K562 (cell line): ENCODE measurements around the gene NSF. TPM values are rescaled to one million over a fixed set of nuclear protein-coding genes. Genes with fewer than 3 reads are reported as not detected.

Source experiments
- ATF3 ChIP-seq, 2 experiments: fragments of 450-650 bp in 1 of 2; sonication (generic) in 1 of 2; formaldehyde crosslinking in 1 of 2; IDR thresholded peaks in 1 of 2; conservative IDR thresholded peaks in 1 of 2; 2 replicates each; pipeline versions ENCODE4 v1.6.1 to v1.8.1; 2016 to 2023; ENCODE audit warnings: mild to moderate bottlenecking in 2 of 2, moderate library complexity in 2 of 2, inconsistent platforms in 1 of 2, missing genetic modification reagents in 1 of 2
- ATF7 ChIP-seq: fragments of 450-650 bp; IDR thresholded peaks from 2 replicates; pipeline ENCODE4 v1.7.1; 2014; ENCODE audit warnings: mild to moderate bottlenecking, moderate library complexity
- CAMTA2 ChIP-seq: fragments of 250-450 bp; sonication (Bioruptor Pico); conservative IDR thresholded peaks from 2 replicates; pipeline ENCODE4 v1.5.1; 2022
- CBFA2T2 ChIP-seq: fragments of 450-650 bp; conservative IDR thresholded peaks from 2 replicates; pipeline ENCODE4 v1.6.1; 2017; ENCODE audit warnings: mild to moderate bottlenecking
- CBFA2T3 ChIP-seq: fragments of 450-650 bp; IDR thresholded peaks from 2 replicates; pipeline ENCODE4 v1.6.1; 2017
- EHMT2 ChIP-seq: fragments of 450-650 bp; IDR thresholded peaks from 2 replicates; pipeline ENCODE4 v1.6.1; 2018; ENCODE audit warnings: antibody characterized with exemption
- EP300 ChIP-seq: IDR thresholded peaks from 2 replicates; pipeline ENCODE4 v1.6.1; 2012; ENCODE audit warnings: low read length, improper control_type of control experiment
- GATA2 ChIP-seq: sonication (generic); formaldehyde crosslinking; IDR thresholded peaks from 2 replicates; pipeline ENCODE4 v1.4.0; 2020; ENCODE audit warnings: mild to moderate bottlenecking, missing genetic modification reagents
- JUN ChIP-seq, 2 experiments: sonication (generic) in 1 of 2; formaldehyde crosslinking in 1 of 2; IDR thresholded peaks; 2 replicates each; pipeline versions ENCODE4 v1.6.1 to v1.8.0; 2012 to 2022; ENCODE audit warnings: borderline replicate concordance in 2 of 2, mild to moderate bottlenecking in 2 of 2, improper control_type of control experiment in 1 of 2, low read depth in 1 of 2, low read length in 1 of 2, missing genetic modification reagents in 1 of 2
- KAT7 ChIP-seq: sonication (generic); formaldehyde crosslinking; IDR thresholded peaks from 2 replicates; pipeline ENCODE4 v1.8.0; 2022; ENCODE audit warnings: missing genetic modification reagents, mild to moderate bottlenecking, borderline replicate concordance
- MAX ChIP-seq: sonication (generic); formaldehyde crosslinking; IDR thresholded peaks from 2 replicates; pipeline ENCODE4 v1.9.0; 2022; ENCODE audit warnings: mild to moderate bottlenecking, missing genetic modification reagents
- MTA3 ChIP-seq: fragments of 450-650 bp; formaldehyde crosslinking; IDR thresholded peaks from 2 replicates; pipeline ENCODE4 v1.6.1; 2017; ENCODE audit warnings: mild to moderate bottlenecking, borderline replicate concordance
- TFE3 ChIP-seq: fragments of 450-650 bp; formaldehyde crosslinking; IDR thresholded peaks from 2 replicates; pipeline ENCODE4 v1.4.0; 2020; ENCODE audit warnings: mild to moderate bottlenecking, mixed read lengths
- UBTF ChIP-seq, 2 experiments: IDR thresholded peaks; 2 replicates each; pipeline ENCODE4 v1.6.1; 2012; ENCODE audit warnings: improper control_type of control experiment in 2 of 2, low read depth in 2 of 2, low read length in 2 of 2, borderline replicate concordance in 1 of 2
- polyA plus RNA-seq, 8 experiments: library from polyadenylated mRNA; depleted of rRNA in 4 of 8; stranded (reverse) in 5 of 8; unstranded in 3 of 8; fragments of >200 nt; fragmentation: Nextera tagmentation in 2 of 8; fragmentation: Illumina TruSeq in 1 of 8; extraction: Ambion mirVana in 2 of 8; extraction: Trizol in 1 of 8; gene quantifications; 2 replicates each; pipeline versions ENCODE4 v1.2.1 to v1.2.3, GENCODE V29; 2011 to 2014; ENCODE audit warnings: inconsistent platforms in 1 of 8, missing spikeins in 1 of 8
- total RNA-seq, 7 experiments: library from RNA; depleted of rRNA in 6 of 7; stranded (reverse); fragments of >200 nt in 6 of 7; fragmentation: Illumina TruSeq in 2 of 7; extraction: Trizol in 2 of 7; gene quantifications; 2 replicates each; pipeline versions ENCODE4 v1.2.1 to v1.2.3, GENCODE V29; 2011 to 2021; ENCODE audit warnings: low replicate concordance in 1 of 7

The NSF gene
- total and polyA plus RNA-seq, 9 of the 15 experiments (the other 6 are each of a cell fraction or from before 2014, with no cell fraction given) = 16.7 to 39.8 (median 36.7) TPM

- TF ChIP-seq GATA2 (CRISPR knock-in tag) (peak; percentile 60), ATF7 (peak; percentile 29; the same call in 1 of the 2 replicates), KAT7 (peak; percentile 78; the same call in 1 of the 2 replicates), TFE3 (CRISPR knock-in tag) (no peak), CAMTA2 (CRISPR knock-in tag) (no peak), ATF3 (IDR thresholded peaks at IDR 0.05) (peak; percentile 52; the same call in 1 of the 2 replicates), ATF3 (CRISPR knock-in tag; conservative IDR thresholded peaks at IDR 0.05) (no peak), JUN (IDR thresholded peaks at IDR 0.05; ENCODE audit: borderline replicate concordance, low read depth, low read length) (peak; percentile 42; the same call in 1 of the 2 replicates), JUN (CRISPR knock-in tag; IDR thresholded peaks at IDR 0.05; ENCODE audit: borderline replicate concordance) (no peak), EHMT2 (0 out of 2 replicates have a peak, but pooled peaks have one; percentile 55), CBFA2T3 (peak; percentile 83), MAX (0 out of 2 replicates have a peak, but pooled peaks have one; percentile 20), CBFA2T2 (peak; percentile 51), EP300 (peak; percentile 33; the same call in 1 of the 2 replicates), UBTF (IDR thresholded peaks at IDR 0.05; ENCODE audit: borderline replicate concordance in 1 of 2, low read depth in 2 of 2, low read length in 2 of 2) (peak in 1 of 2 experiments; percentile 74; a peak in 1 of 4 replicates), MTA3 (0 out of 2 replicates have a peak, but pooled peaks have one; percentile 54)
Measured at GRCh38 chr17:46764709-46765401, 174.4 kb downstream of the NSF start (continued).
